GM12865 (cell line): ENCODE measurements around the gene TIAM2.
"Not testable (repeated sequence)": the region's sequence is repeated elsewhere in the genome, so short reads cannot be mapped to it uniquely, and the experiment has no call there.

ENCODE experiments used
- DNase-seq: peaks from one replicate; pipeline ENCODE4 v3.0.0; 2010; ENCODE audit warnings: low read depth
- H3K4me3 ChIP-seq: 2 replicates; pipeline ENCODE4 v1.5.1; 2011; ENCODE audit warnings: mild to moderate bottlenecking, low read depth, low read length, control low read depth
- TF ChIP-seq, protein P1 (sequence below): IDR thresholded peaks from 2 replicates; pipeline ENCODE4 v1.5.1; 2011; ENCODE audit warnings: low read length, control low read depth, low read depth, inconsistent platforms; ENCODE audit not compliant: insufficient read depth; ENCODE audit errors: missing control alignments

The TIAM2 gene

DNA sequence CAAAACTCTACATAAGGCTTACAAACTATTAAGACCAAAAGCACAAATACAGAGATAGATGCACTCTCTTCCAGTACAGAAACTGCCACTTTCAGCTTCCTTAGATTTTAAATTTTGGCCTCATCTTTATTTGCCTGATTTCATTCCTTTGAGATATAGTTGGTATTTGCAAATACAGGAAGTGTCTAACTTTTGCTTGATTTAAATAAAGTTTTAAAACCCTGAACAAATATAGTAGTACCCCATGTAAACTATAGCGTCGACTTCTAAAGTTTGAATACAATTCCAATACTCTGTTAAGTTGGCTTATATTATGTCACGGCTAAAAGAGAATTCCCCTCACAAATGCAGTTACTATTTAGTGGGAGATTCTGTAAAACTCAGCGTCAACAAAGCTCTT, 267.5 kb downstream of the TIAM2 start:
- DNase-seq: no peak
- TF ChIP-seq, protein P1, sequence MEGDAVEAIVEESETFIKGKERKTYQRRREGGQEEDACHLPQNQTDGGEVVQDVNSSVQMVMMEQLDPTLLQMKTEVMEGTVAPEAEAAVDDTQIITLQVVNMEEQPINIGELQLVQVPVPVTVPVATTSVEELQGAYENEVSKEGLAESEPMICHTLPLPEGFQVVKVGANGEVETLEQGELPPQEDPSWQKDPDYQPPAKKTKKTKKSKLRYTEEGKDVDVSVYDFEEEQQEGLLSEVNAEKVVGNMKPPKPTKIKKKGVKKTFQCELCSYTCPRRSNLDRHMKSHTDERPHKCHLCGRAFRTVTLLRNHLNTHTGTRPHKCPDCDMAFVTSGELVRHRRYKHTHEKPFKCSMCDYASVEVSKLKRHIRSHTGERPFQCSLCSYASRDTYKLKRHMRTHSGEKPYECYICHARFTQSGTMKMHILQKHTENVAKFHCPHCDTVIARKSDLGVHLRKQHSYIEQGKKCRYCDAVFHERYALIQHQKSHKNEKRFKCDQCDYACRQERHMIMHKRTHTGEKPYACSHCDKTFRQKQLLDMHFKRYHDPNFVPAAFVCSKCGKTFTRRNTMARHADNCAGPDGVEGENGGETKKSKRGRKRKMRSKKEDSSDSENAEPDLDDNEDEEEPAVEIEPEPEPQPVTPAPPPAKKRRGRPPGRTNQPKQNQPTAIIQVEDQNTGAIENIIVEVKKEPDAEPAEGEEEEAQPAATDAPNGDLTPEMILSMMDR: no peak
- no peak overlapping the region for H3K4me3 ChIP-seq

DNA sequence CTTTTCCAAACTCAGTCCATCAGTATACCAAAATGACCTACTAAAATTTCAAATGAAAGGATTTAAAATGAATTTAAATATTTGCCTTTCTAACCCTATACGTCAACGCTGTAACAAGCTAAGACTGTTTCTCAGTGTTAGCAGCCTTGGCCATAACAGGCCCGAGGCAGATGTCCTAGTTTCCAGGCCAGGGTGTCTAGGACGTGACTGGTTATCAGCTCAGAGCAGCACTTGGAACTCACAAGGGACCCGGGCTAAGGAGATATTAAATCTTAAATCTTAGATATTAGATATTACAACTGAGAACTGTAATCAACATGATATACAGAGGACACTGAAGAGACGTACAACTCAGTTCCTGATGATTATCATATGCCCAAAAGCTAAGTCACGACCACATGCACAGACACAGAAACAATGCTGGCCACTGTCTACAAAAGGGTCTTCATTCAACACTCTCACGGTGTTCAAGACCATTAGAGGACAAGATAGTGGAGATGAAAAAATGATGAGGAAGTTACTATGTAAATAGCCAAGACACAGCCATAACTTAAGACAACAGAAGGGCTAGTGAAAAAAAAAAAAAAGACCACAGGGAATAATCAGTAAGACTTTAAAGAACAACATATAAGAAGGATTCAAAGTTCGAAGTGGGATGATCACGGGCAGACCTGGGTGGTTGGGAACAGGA, 268.4 kb downstream of the TIAM2 start, which contains the start of gene CLDN20:
Gene CLDN20, plus strand, starts transcription at position 641 of the 691 bp plus-strand sequence. CDS start 11,707 bp downstream, outside the sequence.
- TF ChIP-seq, protein P1: no peak
- DNase-seq: no peak
- H3K4me3 ChIP-seq: no peak within 1 kb of the TSS

DNA sequence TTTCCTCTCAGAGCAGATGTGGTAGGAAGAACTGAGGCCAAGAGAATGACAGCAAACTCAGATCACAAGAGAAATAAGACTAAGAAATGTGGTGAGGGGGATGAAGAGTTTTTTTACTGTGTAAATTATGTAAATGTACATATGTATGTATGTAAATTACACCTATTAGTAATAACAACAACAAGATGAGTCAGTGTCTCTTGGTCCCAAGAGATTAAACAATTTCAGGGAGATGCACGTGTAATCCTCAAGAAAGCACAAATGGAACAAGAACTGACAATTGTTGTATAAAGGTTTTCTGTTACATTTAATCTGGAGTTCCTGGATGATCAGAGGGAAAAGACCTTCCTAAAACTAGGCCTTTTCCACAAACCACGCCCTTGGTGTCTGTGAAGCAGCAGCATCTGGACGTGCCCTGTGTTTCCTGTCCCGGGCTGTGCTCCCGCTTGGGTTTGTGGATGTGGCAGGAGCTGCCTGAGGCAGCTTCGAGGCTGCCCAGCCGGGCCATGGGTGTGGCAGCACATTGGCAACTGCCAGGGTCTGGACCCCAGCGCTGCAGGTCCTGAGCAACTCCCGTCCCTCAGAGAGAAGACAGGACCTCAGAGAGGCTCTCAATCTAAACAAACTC, 269.7 kb downstream of the TIAM2 start:
- no peak overlapping the region for H3K4me3 ChIP-seq
- TF ChIP-seq, protein P1: no peak
- DNase-seq: no peak

DNA sequence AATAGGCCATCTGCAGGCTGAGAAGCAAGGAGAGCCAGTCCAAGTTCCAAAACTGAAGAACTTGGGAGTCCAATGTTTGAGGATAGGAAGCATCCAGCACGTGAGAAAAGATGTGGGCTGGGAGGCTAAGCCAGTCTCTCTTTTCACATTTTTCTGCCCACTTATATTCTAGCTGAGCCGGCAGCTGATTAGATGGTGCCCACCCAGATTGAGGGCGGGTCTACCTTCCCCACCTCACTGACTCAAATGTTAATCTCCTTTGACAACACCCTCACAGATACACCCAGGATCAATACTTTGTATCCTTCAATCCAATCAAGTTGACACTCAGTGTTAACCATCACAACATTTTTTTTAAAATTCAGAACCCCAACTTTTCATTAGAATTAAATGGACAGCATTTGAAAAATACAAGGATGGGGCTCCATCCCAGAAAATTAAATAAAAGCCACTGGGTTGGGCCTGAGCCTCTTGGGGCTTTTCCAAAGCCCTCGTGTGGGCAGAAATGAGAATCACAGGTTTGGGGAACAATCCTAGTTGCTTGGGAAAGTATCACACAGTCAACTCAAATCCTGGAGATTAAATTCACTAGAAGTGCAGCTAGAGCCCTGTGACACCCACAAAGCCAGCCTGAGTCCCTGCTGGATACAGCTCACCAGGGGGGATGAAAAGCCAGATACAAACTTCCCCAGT, 270.9 kb downstream of the TIAM2 start:
- no peak overlapping the region for H3K4me3 ChIP-seq
- TF ChIP-seq, protein P1: no peak
- no peak for DNase-seq

DNA sequence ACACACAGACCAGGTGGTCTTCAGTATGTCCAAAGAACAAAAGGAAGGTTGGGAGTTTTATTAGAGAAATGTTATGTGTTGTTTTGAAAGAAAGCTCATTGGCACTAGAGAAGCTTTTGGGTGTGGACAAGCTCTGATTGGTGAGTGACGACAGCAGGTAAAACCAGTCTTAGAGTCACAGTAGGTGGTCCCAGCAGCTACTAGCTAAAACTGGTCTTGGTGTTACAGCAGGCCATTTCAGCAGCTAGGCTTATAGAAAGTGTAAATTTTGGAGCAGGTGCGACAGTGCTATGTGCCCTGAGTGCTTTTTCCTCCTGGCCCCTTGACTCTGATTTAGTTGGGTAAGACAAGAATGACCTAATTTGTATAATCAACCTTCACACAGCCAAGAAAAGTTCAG, 272.3 kb downstream of the TIAM2 start:
- TF ChIP-seq, protein P1: no peak
- DNase-seq: no peak
- no peak overlapping the region for H3K4me3 ChIP-seq

DNA sequence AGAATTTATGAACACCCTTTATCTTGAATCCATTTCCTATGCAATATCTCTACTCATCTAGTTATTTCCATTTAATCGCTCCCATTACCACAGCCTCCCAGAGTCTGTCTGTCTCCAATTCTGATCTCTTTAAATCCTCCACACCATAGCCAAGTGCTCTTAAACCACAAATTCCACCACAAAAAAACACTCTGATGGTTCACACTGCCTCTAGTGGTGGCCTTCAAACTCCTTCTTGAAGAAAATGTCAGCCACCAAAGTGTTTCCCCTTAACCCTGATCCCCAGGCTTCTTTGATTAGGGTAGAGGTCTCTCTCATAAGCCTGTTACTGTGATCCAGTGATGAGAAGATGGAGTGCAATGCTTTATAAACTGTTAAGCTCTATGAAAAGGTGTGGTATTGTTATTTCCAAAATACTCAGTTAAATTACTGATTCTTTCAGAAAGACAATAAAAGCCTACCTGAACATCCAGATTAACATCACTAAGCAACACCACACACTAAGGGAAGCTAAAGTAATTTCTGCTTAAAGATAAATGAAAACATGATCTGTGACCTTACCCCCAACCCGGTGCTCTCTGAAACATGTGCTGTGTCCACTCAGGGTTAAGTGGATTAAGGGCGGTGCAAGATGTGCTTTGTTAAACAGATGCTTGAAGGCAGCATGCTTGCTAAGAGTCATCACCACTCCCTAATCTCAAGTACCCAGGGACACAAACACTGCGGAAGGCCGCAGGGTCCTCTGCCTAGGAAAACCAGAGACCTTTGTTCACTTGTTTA, 273.2 kb downstream of the TIAM2 start:
- DNase-seq: peak; percentile 48
- not testable (repeated sequence) for H3K4me3 ChIP-seq
- TF ChIP-seq, protein P1: peak; percentile 46
